SK-N-SH (cell line): ENCODE measurements around the gene IQCE. TPM values are rescaled to one million over a fixed set of nuclear protein-coding genes. Genes with fewer than 3 reads are reported as not detected.

Experiments used
- CTCF ChIA-PET: fragments of 300-600, 350-600 bp; formaldehyde crosslinking; extraction: SDS; loops from one replicate; lab custom pipeline; 2021; lab: Yijun Ruan, JAX
- POLR2A ChIA-PET: fragments of 350-600 bp; sonication (Branson Sonifier 250); formaldehyde crosslinking; extraction: SDS; loops from one replicate; lab custom pipeline; 2020; ENCODE audit warnings: antibody characterized with exemption, inconsistent platforms; lab: Yijun Ruan, JAX
- DNase-seq: peaks from one replicate; pipeline ENCODE4 v3.0.0; 2012
- H2AFZ ChIP-seq: fragments of 200-600 bp; sonication (generic); 2 replicates; pipeline ENCODE4 v1.8.1; 2016; ENCODE audit warnings: antibody characterized with exemption, mild to moderate bottlenecking, low read depth
- H3F3A ChIP-seq: fragments of 200-600 bp; sonication (generic); replicated peaks from 2 replicates; pipeline ENCODE3; 2016; ENCODE audit warnings: antibody characterized with exemption, mild to moderate bottlenecking; ENCODE audit not compliant: insufficient read depth
- H3K27ac ChIP-seq, 2 experiments: fragments of 200-500 bp in 1 of 2; fragments of 200-600 bp in 1 of 2; sonication (Bioruptor generic) in 1 of 2; sonication (generic), shearing (Covaris generic) in 1 of 2; 2 replicates each; pipeline versions ENCODE4 v1.5.1 to v1.6.1; 2014 to 2016; ENCODE audit warnings: low read depth in 2 of 2, inconsistent platforms in 1 of 2, low read length in 1 of 2, mild to moderate bottlenecking in 1 of 2, mixed read lengths in 1 of 2
- H3K27me3 ChIP-seq: fragments of 200-600 bp; sonication (generic), shearing (Covaris generic); 2 replicates; pipeline ENCODE4 v1.6.1; 2016; ENCODE audit warnings: mixed run types; ENCODE audit not compliant: insufficient read depth
- H3K36me3 ChIP-seq, 2 experiments: fragments of 200-500 bp in 1 of 2; fragments of 200-600 bp in 1 of 2; sonication (Bioruptor generic) in 1 of 2; sonication (generic) in 1 of 2; replicated peaks in 1 of 2; 2 replicates each; pipeline versions ENCODE3 to v1.5.1; 2014 to 2016; ENCODE audit warnings: low read length in 1 of 2, mild to moderate bottlenecking in 1 of 2; ENCODE audit not compliant: insufficient read depth in 2 of 2, control insufficient read depth in 1 of 2
- H3K4me1 ChIP-seq, 2 experiments: fragments of 200-500 bp in 1 of 2; fragments of 200-600 bp in 1 of 2; sonication (Bioruptor generic) in 1 of 2; sonication (generic), shearing (Covaris generic) in 1 of 2; 2 replicates each; pipeline versions ENCODE4 v1.5.1 to v1.6.1; 2014 to 2016; ENCODE audit warnings: low read depth in 1 of 2, low read length in 1 of 2, mixed run types in 1 of 2; ENCODE audit not compliant: insufficient read depth in 2 of 2, control insufficient read depth in 1 of 2
- H3K4me2 ChIP-seq: fragments of 200-600 bp; sonication (generic), shearing (Covaris generic); 2 replicates; pipeline ENCODE4 v1.6.1; 2017; ENCODE audit warnings: mixed run types
- H3K4me3 ChIP-seq, 2 experiments: fragments of 200-500 bp in 1 of 2; fragments of 200-600 bp in 1 of 2; sonication (Bioruptor generic) in 1 of 2; sonication (generic), shearing (Covaris generic) in 1 of 2; 2 replicates each; pipeline versions ENCODE4 v1.5.1 to v1.8.1; 2014 to 2016; ENCODE audit warnings: low read depth in 2 of 2, inconsistent platforms in 1 of 2, low read length in 1 of 2, mild to moderate bottlenecking in 1 of 2, mixed read lengths in 1 of 2, moderate library complexity in 1 of 2
- H3K79me2 ChIP-seq: fragments of 200-600 bp; sonication (generic); 2 replicates; pipeline ENCODE4 v1.8.1; 2017; ENCODE audit warnings: mild to moderate bottlenecking; ENCODE audit not compliant: insufficient read depth
- H3K9ac ChIP-seq: fragments of 200-600 bp; sonication (generic); 2 replicates; pipeline ENCODE4 v1.6.1; 2017; ENCODE audit warnings: mixed run types
- H3K9me2 ChIP-seq: fragments of 200-600 bp; sonication (generic); 2 replicates; pipeline ENCODE4 v1.6.1; 2017; ENCODE audit warnings: mixed run types
- H3K9me3 ChIP-seq: fragments of 200-600 bp; sonication (generic); 2 replicates; pipeline ENCODE4 v1.6.1; 2017; ENCODE audit warnings: mixed run types, mild to moderate bottlenecking, moderate library complexity
- H4K20me1 ChIP-seq: fragments of 200-600 bp; sonication (generic); 2 replicates; pipeline ENCODE4 v1.6.1; 2017; ENCODE audit warnings: mild to moderate bottlenecking, mixed run types; ENCODE audit not compliant: insufficient read depth
- CHD2 ChIP-seq: fragments of 150-350 bp; IDR thresholded peaks from 2 replicates; pipeline ENCODE4 v1.6.1; 2018; ENCODE audit warnings: low read length; ENCODE audit not compliant: partially characterized antibody
- EZH2phosphoT487 ChIP-seq: fragments of 200-600 bp; sonication (generic); IDR thresholded peaks from 2 replicates; pipeline ENCODE4 v1.6.1; 2017; ENCODE audit warnings: low read depth, mixed run types, mild to moderate bottlenecking, antibody characterized with exemption, moderate library complexity, borderline replicate concordance
- FOSL2 ChIP-seq: IDR thresholded peaks from 2 replicates; pipeline ENCODE4 v1.4.0; 2012; ENCODE audit warnings: low read depth, mild to moderate bottlenecking, moderate library complexity, borderline replicate concordance
- FOXJ3 ChIP-seq: sonication (generic); formaldehyde crosslinking; IDR thresholded peaks from 2 replicates; pipeline ENCODE4 v1.5.1; 2020; ENCODE audit warnings: mild to moderate bottlenecking, missing genetic modification reagents
- FOXM1 ChIP-seq: IDR thresholded peaks from 2 replicates; pipeline ENCODE4 v1.4.0; 2012; ENCODE audit warnings: low read depth, mild to moderate bottlenecking
- IRF3 ChIP-seq: fragments of 150-350 bp; IDR thresholded peaks from 2 replicates; pipeline ENCODE4 v1.6.1; 2016; ENCODE audit warnings: mild to moderate bottlenecking, low read depth, low read length
- MXI1 ChIP-seq: IDR thresholded peaks from 2 replicates; pipeline ENCODE4 v1.6.1; 2012; ENCODE audit warnings: mild to moderate bottlenecking, low read depth, low read length, improper control_type of control experiment
- NFIC ChIP-seq: IDR thresholded peaks from 2 replicates; pipeline ENCODE4 v1.4.0; 2012; ENCODE audit warnings: borderline replicate concordance
- NRF1 ChIP-seq: IDR thresholded peaks from 2 replicates; pipeline ENCODE4 v1.6.1; 2012; ENCODE audit warnings: low read depth, mild to moderate bottlenecking, low read length
- PBX3 ChIP-seq: IDR thresholded peaks from 2 replicates; pipeline ENCODE4; 2012
- RAD21 ChIP-seq: IDR thresholded peaks from 2 replicates; pipeline ENCODE4 v1.6.1; 2012; ENCODE audit warnings: mild to moderate bottlenecking, low read length
- REST ChIP-seq: IDR thresholded peaks from 2 replicates; pipeline ENCODE4 v1.6.1; 2012; ENCODE audit warnings: mild to moderate bottlenecking, low read depth, low read length, moderate library complexity
- RFX5 ChIP-seq: IDR thresholded peaks from 2 replicates; pipeline ENCODE4 v1.6.1; 2012; ENCODE audit warnings: mild to moderate bottlenecking, improper control_type of control experiment, low read length
- SIN3A ChIP-seq: IDR thresholded peaks from 2 replicates; pipeline ENCODE4 v1.6.1; 2012; ENCODE audit warnings: low read depth, mild to moderate bottlenecking, low read length, moderate library complexity, borderline replicate concordance
- TEAD4 ChIP-seq: IDR thresholded peaks from 2 replicates; pipeline ENCODE4 v1.4.0; 2012; ENCODE audit warnings: mild to moderate bottlenecking, borderline replicate concordance; ENCODE audit not compliant: insufficient read depth
- WGBS: methylation state at CpG from one replicate; pipeline ENCODE4 v1.1.6; 2017; ENCODE audit warnings: low lambda C conversion rate; 5-methylcytosine and 5-hydroxymethylcytosine counted together
- polyA plus RNA-seq, 3 experiments: library from polyadenylated mRNA; depleted of rRNA; stranded (reverse); fragments of >200 nt; gene quantifications; 2 replicates each; pipeline ENCODE4 v1.2.3, GENCODE V29; 2012

Gene IQCE
- polyA plus RNA-seq, 1 of the 3 experiments (the other 2 are of a cell fraction) = 14.4 TPM

GRCh38 chr7:2517026-2517425 lies 41.8 kb upstream of the IQCE start (continued):
- TF ChIP-seq IRF3 = no peak
- peak; percentile 86 for TF ChIP-seq NFIC
- TF ChIP-seq CHD2 = no peak
- peak; percentile 88; the same call in 1 of the 2 replicates for TF ChIP-seq TEAD4
- TF ChIP-seq MXI1 = no peak
- TF ChIP-seq RFX5 = no peak
- TF ChIP-seq PBX3 = no peak; the same call in 1 of the 2 replicates
- no peak for TF ChIP-seq NRF1
- TF ChIP-seq FOXJ3 (CRISPR knock-in tag) = no peak
- TF ChIP-seq FOXM1 = no peak; the same call in 1 of the 2 replicates
- TF ChIP-seq FOSL2 = no peak; the same call in 1 of the 2 replicates

GRCh38 chr7:2517678-2518507 lies 40.9 kb upstream of the IQCE start:
- H3K79me2 ChIP-seq = peaks cover 29% of the 10 kb centered on the region
- no peak overlapping the region for H2AFZ ChIP-seq
- H3K36me3 ChIP-seq = no peaks in the 10 kb centered on the region
- 90% methylated on average over 17 of the region's 18 CpGs for WGBS
- POLR2A ChIA-PET = no interaction called here
- H3K4me3 ChIP-seq = no peak overlapping the region
- no peaks in the 10 kb centered on the region for H3K27me3 ChIP-seq
- H3K27ac ChIP-seq = peak overlapping the region in 1 of 2 experiments; percentile 60; a peak in 2 of 4 replicates
- H3F3A ChIP-seq = peaks cover 13% of the 10 kb centered on the region
- no peaks in the 10 kb centered on the region for H3K9me2 ChIP-seq
- CTCF ChIA-PET = interaction anchor here (0.8 to 1.5 kb wide), 8 partner anchors 9 to 152 kb away, joined by 3 to 4 read pairs (median 3); no protein-coding TSS in a partner anchor
- DNase-seq = no peak
- H4K20me1 ChIP-seq = peaks cover 10% of the 10 kb centered on the region; the same call in 1 of the 2 replicates
- H3K4me1 ChIP-seq = peaks cover 47 to 80% of the 10 kb centered on the region in 2 experiments; a peak in 3 of 4 replicates
- TF ChIP-seq EZH2phosphoT487 (no peak), SIN3A (no peak), RAD21 (no peak), IRF3 (no peak), REST (no peak), TEAD4 (no peak)
- TF ChIP-seq, all 33 proteins: peak for 0
- no peaks in the 10 kb centered on the region for H3K9me3 ChIP-seq
- peak overlapping the region; percentile 61 for H3K4me2 ChIP-seq
- H3K9ac ChIP-seq = no peak overlapping the region; the same call in 1 of the 2 replicates
